H9 (cell line): Measurements from ENCODE around the gene DPM3. TPM values are rescaled to one million over a fixed set of nuclear protein-coding genes. Genes with fewer than 3 reads are reported as not detected.
"Not testable (repeated sequence)": the region's sequence is repeated elsewhere in the genome, so short reads cannot be mapped to it uniquely, and the experiment has no call there.

Experiments used
- DNase-seq: peaks from one replicate; pipeline ENCODE4 v3.0.0-alpha.2; 2017
- H2AFZ ChIP-seq: one replicate; pipeline ENCODE4 v1.6.1; 2013; ENCODE audit warnings: mild to moderate bottlenecking, low read length, control low read depth, moderate library complexity
- H2AK5ac ChIP-seq: 2 replicates; pipeline ENCODE4 v1.6.1; 2013; ENCODE audit warnings: low read length, control low read depth, mixed read lengths; ENCODE audit not compliant: insufficient read length
- H2BK120ac ChIP-seq: one replicate; pipeline ENCODE4 v1.6.1; 2013; ENCODE audit warnings: low read depth, mild to moderate bottlenecking, low read length, control low read depth, inconsistent platforms; ENCODE audit not compliant: poor library complexity, severe bottlenecking
- H2BK12ac ChIP-seq: 2 replicates; pipeline ENCODE4 v1.6.1; 2013; ENCODE audit warnings: low read length, control low read depth, mixed read lengths, low read depth; ENCODE audit not compliant: insufficient read length
- H2BK15ac ChIP-seq: 2 replicates; pipeline ENCODE4 v1.6.1; 2013; ENCODE audit warnings: low read depth, low read length, control low read depth
- H2BK20ac ChIP-seq: one replicate; pipeline ENCODE4 v1.6.1; 2013; ENCODE audit warnings: low read depth, mild to moderate bottlenecking, low read length, control low read depth, inconsistent platforms; ENCODE audit not compliant: poor library complexity, severe bottlenecking
- H2BK5ac ChIP-seq: 2 replicates; pipeline ENCODE4 v1.6.1; 2013; ENCODE audit warnings: low read length, control low read depth, mixed read lengths; ENCODE audit not compliant: insufficient read length
- H3K14ac ChIP-seq: 2 replicates; pipeline ENCODE4 v1.6.1; 2013; ENCODE audit warnings: low read length, control low read depth; ENCODE audit not compliant: insufficient read depth
- H3K18ac ChIP-seq: 2 replicates; pipeline ENCODE4 v1.6.1; 2013; ENCODE audit warnings: low read depth, mild to moderate bottlenecking, mixed read lengths, low read length, control low read depth; ENCODE audit not compliant: insufficient read length
- H3K23ac ChIP-seq: 2 replicates; pipeline ENCODE4 v1.6.1; 2013; ENCODE audit warnings: low read length, control low read depth, mixed read lengths, low read depth; ENCODE audit not compliant: insufficient read length
- H3K23me2 ChIP-seq: 2 replicates; pipeline ENCODE4 v1.6.1; 2013; ENCODE audit warnings: low read depth, mild to moderate bottlenecking, mixed read lengths, low read length, control low read depth; ENCODE audit not compliant: insufficient read length, poor library complexity, severe bottlenecking
- H3K27ac ChIP-seq: 2 replicates; pipeline ENCODE4 v1.5.1; 2013; ENCODE audit warnings: low read length, control low read depth, mixed read lengths, low read depth; ENCODE audit not compliant: insufficient read length
- H3K27me3 ChIP-seq: 2 replicates; pipeline ENCODE4 v1.6.1; 2013; ENCODE audit warnings: low read length, control low read depth, inconsistent platforms; ENCODE audit not compliant: insufficient read depth
- H3K4ac ChIP-seq: 2 replicates; pipeline ENCODE4 v1.6.1; 2013; ENCODE audit warnings: low read depth, mild to moderate bottlenecking, control low read depth, inconsistent platforms, low read length, moderate library complexity
- H3K4me1 ChIP-seq: 2 replicates; pipeline ENCODE4 v1.6.1; 2013; ENCODE audit warnings: low read length, control low read depth, inconsistent platforms; ENCODE audit not compliant: insufficient read depth
- H3K4me2 ChIP-seq: 2 replicates; pipeline ENCODE4 v1.6.1; 2013; ENCODE audit warnings: low read length, control low read depth, mixed read lengths; ENCODE audit not compliant: insufficient read length, insufficient read depth
- H3K56ac ChIP-seq: 2 replicates; pipeline ENCODE4 v1.6.1; 2013; ENCODE audit warnings: low read depth, mild to moderate bottlenecking, mixed read lengths, low read length, control low read depth; ENCODE audit not compliant: insufficient read length
- H3K79me1 ChIP-seq: 2 replicates; pipeline ENCODE4 v1.6.1; 2013; ENCODE audit warnings: low read depth, mild to moderate bottlenecking, moderate library complexity, low read length, control low read depth, inconsistent platforms; ENCODE audit not compliant: insufficient read depth, poor library complexity, severe bottlenecking
- H3K79me2 ChIP-seq: 2 replicates; pipeline ENCODE4 v1.6.1; 2013; ENCODE audit warnings: low read length, control low read depth, inconsistent platforms; ENCODE audit not compliant: insufficient read depth
- H3K9ac ChIP-seq: 2 replicates; pipeline ENCODE4 v1.6.1; 2013; ENCODE audit warnings: low read length, control low read depth, mixed read lengths; ENCODE audit not compliant: insufficient read length; ENCODE audit errors: extremely low read depth
- H3K9me3 ChIP-seq: one replicate; pipeline ENCODE4 v1.6.1; 2013; ENCODE audit warnings: low read depth, low read length, inconsistent platforms; ENCODE audit not compliant: control insufficient read depth
- H3T11ph ChIP-seq: one replicate; pipeline ENCODE4 v1.6.1; 2013; ENCODE audit warnings: mild to moderate bottlenecking, low read length, control low read depth, inconsistent platforms
- H4K20me1 ChIP-seq: one replicate; pipeline ENCODE4 v1.6.1; 2013; ENCODE audit not compliant: control insufficient read depth, insufficient read length, insufficient read depth
- H4K5ac ChIP-seq: 2 replicates; pipeline ENCODE4 v1.6.1; 2013; ENCODE audit warnings: low read depth, mild to moderate bottlenecking, mixed read lengths, low read length, control low read depth; ENCODE audit not compliant: insufficient read length
- H4K8ac ChIP-seq: replicated peaks from 2 replicates; pipeline ENCODE4 v1.6.1; 2013; ENCODE audit warnings: low read length, control low read depth, mixed read lengths, low read depth; ENCODE audit not compliant: insufficient read length
- H4K91ac ChIP-seq: 2 replicates; pipeline ENCODE4 v1.6.1; 2013; ENCODE audit warnings: low read depth, mild to moderate bottlenecking, moderate library complexity, mixed read lengths, low read length, control low read depth; ENCODE audit not compliant: insufficient read length
- H3K27ac Mint-ChIP-seq, 3 experiments: 2 replicates in 2 of 3; 3 replicates in 1 of 3; pipeline ENCODE4 v1.8.0; 2020 to 2021; ENCODE audit warnings: mixed read lengths in 3 of 3, mild to moderate bottlenecking in 1 of 3, moderate library complexity in 1 of 3
- H3K27me3 Mint-ChIP-seq: 2 replicates; pipeline ENCODE4 v1.8.0; 2021; ENCODE audit warnings: low read depth, mild to moderate bottlenecking, moderate library complexity, mixed read lengths
- H3K36me3 Mint-ChIP-seq, 3 experiments: 2 replicates in 2 of 3; 3 replicates in 1 of 3; pipeline ENCODE4 v1.8.0; 2020 to 2021; ENCODE audit warnings: low read depth in 3 of 3, mixed read lengths in 3 of 3; ENCODE audit not compliant: insufficient read depth in 1 of 3
- H3K4me1 Mint-ChIP-seq, 2 experiments: 2 replicates each; pipeline ENCODE4 v1.8.0; 2020; ENCODE audit warnings: mixed read lengths in 2 of 2
- H3K4me3 Mint-ChIP-seq, 2 experiments: 2 replicates in 1 of 2; 3 replicates in 1 of 2; pipeline ENCODE4 v1.8.0; 2020 to 2021; ENCODE audit warnings: mild to moderate bottlenecking in 2 of 2, mixed read lengths in 2 of 2, moderate library complexity in 1 of 2
- H3K9me3 Mint-ChIP-seq, 2 experiments: 2 replicates in 1 of 2; 3 replicates in 1 of 2; pipeline ENCODE4 v1.8.0; 2020; ENCODE audit warnings: mild to moderate bottlenecking in 2 of 2, mixed read lengths in 2 of 2, moderate library complexity in 1 of 2
- CTCF ChIP-seq: fragments of 200-600 bp; sonication (generic); conservative IDR thresholded peaks from 3 replicates; pipeline ENCODE4 v1.8.0; 2021; ENCODE audit warnings: antibody characterized with exemption, mild to moderate bottlenecking
- WGBS: extraction: QIAGEN DNeasy Blood & Tissue Kit; methylation state at CpG from one replicate; pipeline ENCODE4 v1.1.7; 2013; ENCODE audit warnings: missing lambda C conversion rate, low lambda C conversion rate, mixed read lengths; ENCODE audit not compliant: insufficient read length; ENCODE audit errors: extremely low coverage; 5-methylcytosine and 5-hydroxymethylcytosine counted together
- total RNA-seq: library from RNA; stranded (reverse); gene quantifications from 2 replicates; pipeline ENCODE4 v1.2.1, GENCODE V29; 2021

The DPM3 gene
- total RNA-seq, 1 experiment from 2014 or later = 48.5 TPM

GRCh38 chr1:155166051-155166470 is 25.7 kb upstream of the DPM3 start:
- H2BK5ac ChIP-seq = no peak overlapping the region
- no peaks in the 10 kb centered on the region for H4K20me1 ChIP-seq
- WGBS = no CpG with 5 or more reads among the region's 8 CpGs
- no peak overlapping the region for H3T11ph ChIP-seq
- TF ChIP-seq CTCF = no peak
- H3K79me1 ChIP-seq = no peaks in the 10 kb centered on the region
- no peaks in the 10 kb centered on the region for H3K27me3 ChIP-seq
- peaks cover 3% of the 10 kb centered on the region for H3K27me3 Mint-ChIP-seq
- no peaks in the 10 kb centered on the region for H3K79me2 ChIP-seq
- no peak overlapping the region for H3K56ac ChIP-seq
- no peak overlapping the region for H3K27ac ChIP-seq
- no peak overlapping the region for H2BK120ac ChIP-seq
- no peaks in the 10 kb centered on the region for H3K4me1 ChIP-seq
- no peak overlapping the region for H2BK20ac ChIP-seq
- H3K18ac ChIP-seq = no peak overlapping the region
- H3K23me2 ChIP-seq = peaks cover 8% of the 10 kb centered on the region
- H2BK12ac ChIP-seq = no peak overlapping the region
- H3K4me1 Mint-ChIP-seq = peaks cover 5 to 18% of the 10 kb centered on the region in 2 experiments
- no peak overlapping the region for H4K91ac ChIP-seq
- H3K27ac Mint-ChIP-seq = peak overlapping the region in 2 of 3 experiments; percentile 51 to 87; a peak in 3 of 7 replicates
- H3K4me2 ChIP-seq = peak overlapping the region; percentile 94
- H4K8ac ChIP-seq = no peak overlapping the region
- no peak overlapping the region for H3K4ac ChIP-seq
- no peak overlapping the region for H4K5ac ChIP-seq
- H3K14ac ChIP-seq = no peak overlapping the region
- H2AFZ ChIP-seq = no peak overlapping the region
- no peaks in the 10 kb centered on the region for H3K9me3 ChIP-seq
- H3K9ac ChIP-seq = no peak overlapping the region
- H3K23ac ChIP-seq = no peak overlapping the region
- H2AK5ac ChIP-seq = no peak overlapping the region
- peak overlapping the region in 1 of 2 experiments; percentile 75; a peak in 3 of 5 replicates for H3K4me3 Mint-ChIP-seq
- peaks cover 4 to 5% of the 10 kb centered on the region in 2 experiments; a peak in 4 of 5 replicates for H3K9me3 Mint-ChIP-seq
- peaks cover 3 to 13% (median 13%) of the 10 kb centered on the region in 3 experiments; a peak in 6 of 7 replicates for H3K36me3 Mint-ChIP-seq
- peak; percentile 60 for DNase-seq
- H2BK15ac ChIP-seq = no peak overlapping the region

GRCh38 chr1:155164625-155165024 is 24.3 kb upstream of the DPM3 start:
- not testable (repeated sequence) for H2AFZ ChIP-seq, H2BK120ac ChIP-seq, H3K23ac ChIP-seq

More at GRCh38 chr1:155164625-155165024, 24.3 kb upstream of the DPM3 start:
- H3T11ph ChIP-seq, H3K4me1 ChIP-seq, H3K56ac ChIP-seq, H2BK15ac ChIP-seq, H3K27ac ChIP-seq, H2BK12ac ChIP-seq, H3K36me3 Mint-ChIP-seq, H3K27me3 Mint-ChIP-seq, H3K23me2 ChIP-seq, H3K4me2 ChIP-seq, H3K4me3 Mint-ChIP-seq, H3K79me2 ChIP-seq, H3K79me1 ChIP-seq, H3K27ac Mint-ChIP-seq, H4K5ac ChIP-seq, H3K18ac ChIP-seq, H2BK20ac ChIP-seq, H4K91ac ChIP-seq, H3K9ac ChIP-seq, H2BK5ac ChIP-seq, DNase-seq, H3K27me3 ChIP-seq, H3K4ac ChIP-seq, H2AK5ac ChIP-seq, H4K20me1 ChIP-seq, H3K14ac ChIP-seq, H3K9me3 Mint-ChIP-seq, H3K9me3 ChIP-seq, H4K8ac ChIP-seq: not testable (repeated sequence)
- peaks cover 5 to 18% of the 10 kb centered on the region in 2 experiments for H3K4me1 Mint-ChIP-seq
- no CpG with 5 or more reads among the region's 11 CpGs for WGBS
